ENCODE results near the gene HOXA2.

The HOXA2 gene

GRCh38 chr7:27097686-27098577, 4.6 kb downstream of the HOXA2 start:
- DNase-seq: no peak

DNA sequence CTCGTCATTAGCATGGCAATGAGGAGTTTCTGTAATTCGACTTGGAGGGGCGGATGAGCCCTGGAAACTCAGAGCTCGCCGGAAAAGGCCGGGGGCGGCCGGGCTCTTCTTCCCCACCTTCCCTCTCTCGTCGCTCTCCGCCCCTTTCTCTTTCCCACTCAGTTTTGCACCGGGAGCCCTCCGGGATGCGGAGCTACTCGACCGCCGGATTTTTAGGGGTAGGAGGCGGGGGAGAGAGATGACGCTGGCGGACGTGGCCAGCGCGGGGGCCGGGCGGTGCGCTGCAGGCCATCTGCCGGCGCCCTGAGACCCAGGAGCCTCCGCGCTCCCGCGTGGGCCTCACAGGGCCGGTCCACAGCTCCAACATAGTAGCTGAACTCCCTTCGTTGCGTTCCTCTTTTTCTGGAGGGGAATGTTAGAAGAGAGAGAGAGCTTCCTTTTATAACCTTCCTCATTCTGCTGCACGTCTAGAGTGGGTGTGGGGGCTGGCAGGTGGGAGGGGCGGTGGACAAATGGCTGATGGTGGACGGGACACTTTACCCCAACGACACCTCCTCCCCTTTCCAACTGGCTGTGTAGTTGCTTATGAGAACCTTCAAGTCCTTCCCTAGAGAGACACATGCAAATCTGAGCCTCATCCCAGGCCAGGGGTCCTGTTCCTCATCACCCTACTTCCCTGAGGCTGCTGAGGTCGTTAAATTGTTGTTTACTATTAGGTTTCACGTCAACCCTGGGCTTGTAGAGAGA, 5.5 kb downstream of the HOXA2 start:
- DNase-seq: no peak

DNA sequence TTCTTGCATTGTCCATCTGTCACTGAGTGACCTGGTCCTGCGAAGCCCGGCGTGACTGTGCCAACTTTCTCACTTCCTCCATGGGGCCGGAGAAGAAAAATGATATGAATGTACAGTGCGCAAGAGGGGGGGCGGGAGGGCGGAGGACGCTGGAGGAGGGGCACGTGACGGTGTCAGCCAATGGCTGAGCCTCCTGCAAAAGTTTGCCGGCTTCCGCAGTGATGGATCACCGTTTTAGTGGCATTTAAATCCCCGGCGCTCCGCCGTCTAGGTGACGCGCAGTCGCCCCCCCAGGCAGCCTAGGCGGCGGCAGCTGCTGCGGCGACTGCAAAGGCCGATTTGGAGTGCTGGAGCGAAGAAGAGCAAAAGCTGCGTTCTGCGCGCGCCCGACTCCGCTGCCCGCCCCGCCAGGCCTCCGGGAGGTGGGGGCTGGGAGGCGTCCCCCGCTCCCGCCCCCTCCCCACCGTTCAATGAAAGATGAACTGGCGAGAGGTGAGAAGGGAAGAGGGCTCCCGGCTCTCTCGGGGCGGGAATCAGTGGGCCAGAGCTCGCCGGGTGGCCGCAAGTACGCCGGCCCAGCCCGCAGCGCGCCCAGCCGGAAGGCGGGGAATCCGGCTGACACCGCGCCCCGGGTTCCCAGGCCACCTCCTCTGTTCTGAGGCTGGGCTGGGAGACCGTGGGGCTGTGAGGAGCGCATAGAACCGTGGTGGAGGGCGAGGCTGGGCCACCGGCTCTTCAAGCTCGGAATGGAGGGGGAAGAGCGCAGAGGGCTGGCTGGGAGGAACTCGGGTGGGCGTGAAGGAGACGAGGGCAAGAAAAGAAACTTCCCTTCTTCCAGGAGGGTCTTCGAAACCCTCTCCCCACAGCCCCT, 6.4 kb downstream of the HOXA2 start, which contains the start of gene HOXA1:
Gene HOXA1, minus strand, starts transcription at position 104 of the 871 bp plus-strand sequence. Its CDS starts 88 bp downstream, at position 16.
- DNase-seq: no peak

- no peak for DNase-seq
These were observed 7.2 kb downstream of the HOXA2 start for GRCh38 chr7:27095050-27095896.

DNA sequence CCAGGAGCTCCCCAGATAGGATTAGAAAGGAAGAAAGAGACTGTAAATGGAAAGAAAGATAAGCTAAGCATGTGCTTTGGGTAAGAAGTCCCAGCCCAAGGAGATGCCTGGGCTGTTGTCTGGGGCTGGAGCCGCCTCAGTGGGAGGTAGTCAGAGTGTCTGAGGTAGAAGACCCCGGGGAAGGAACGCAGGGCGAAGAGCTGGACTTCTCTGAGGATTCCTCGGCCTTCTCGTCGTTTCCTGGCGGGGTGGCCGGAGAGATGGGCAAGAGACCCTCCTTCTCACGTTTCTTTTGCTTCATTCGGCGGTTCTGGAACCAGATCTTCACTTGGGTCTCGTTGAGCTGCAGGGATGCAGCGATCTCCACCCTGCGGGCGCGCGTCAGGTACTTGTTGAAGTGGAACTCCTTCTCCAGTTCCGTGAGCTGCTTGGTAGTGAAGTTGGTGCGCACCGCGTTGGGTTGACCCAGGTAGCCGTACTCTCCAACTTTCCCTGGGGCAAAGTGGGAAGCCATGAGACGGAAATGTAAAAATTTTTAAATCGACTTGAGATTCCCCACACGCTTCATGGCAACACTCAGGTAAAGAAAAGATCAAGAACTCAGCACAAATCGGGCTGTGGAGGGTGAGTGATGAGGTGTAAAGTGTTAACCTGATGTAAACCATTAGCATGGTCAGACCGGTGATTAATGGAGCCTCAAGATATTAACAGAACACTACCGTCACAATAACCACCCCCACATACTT, 8.0 kb downstream of the HOXA2 start:
- DNase-seq: no peak

DNA sequence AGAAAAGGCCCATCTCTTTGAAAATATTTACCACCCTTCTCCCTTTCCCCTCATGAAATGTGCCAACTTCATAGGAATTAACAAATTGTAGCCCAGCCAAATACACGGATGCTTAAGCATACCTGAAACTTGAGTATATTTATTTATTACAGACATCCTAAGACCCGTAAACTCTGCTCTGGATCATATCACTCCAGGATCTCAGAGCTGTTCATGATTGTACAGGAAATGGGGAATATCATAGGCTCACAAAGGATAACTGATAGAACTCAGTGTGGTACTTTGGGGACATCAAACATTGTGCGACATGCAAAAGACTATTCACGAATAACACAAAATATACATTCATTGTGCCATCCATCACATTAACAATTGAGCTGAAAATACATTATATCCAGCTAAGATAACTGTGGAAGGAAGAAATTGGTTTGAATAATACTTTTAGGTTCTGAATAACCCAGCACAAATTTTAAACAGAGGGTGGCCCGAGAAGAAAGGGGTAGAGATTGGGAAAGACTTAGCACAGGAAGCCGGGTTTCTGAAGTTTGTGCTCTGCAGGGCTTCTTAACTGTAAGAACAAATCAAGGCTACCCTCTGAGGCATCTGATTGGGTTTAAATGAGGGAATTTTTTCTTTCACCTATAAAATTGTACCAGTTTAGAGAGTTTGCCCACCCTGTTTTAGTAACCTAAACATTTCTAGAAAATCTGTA, 9.1 kb downstream of the HOXA2 start:
- DNase-seq: no peak

- DNase-seq: no peak
These were observed 9.7 kb downstream of the HOXA2 start for GRCh38 chr7:27092819-27093110.

GRCh38 chr7:27091941-27092818, 10.3 kb downstream of the HOXA2 start:
- no peak for DNase-seq

- DNase-seq: no peak
These were observed 11.4 kb downstream of the HOXA2 start for GRCh38 chr7:27091105-27091504.

GRCh38 chr7:27088002-27088922, 14.2 kb downstream of the HOXA2 start:
- DNase-seq: no peak

DNA sequence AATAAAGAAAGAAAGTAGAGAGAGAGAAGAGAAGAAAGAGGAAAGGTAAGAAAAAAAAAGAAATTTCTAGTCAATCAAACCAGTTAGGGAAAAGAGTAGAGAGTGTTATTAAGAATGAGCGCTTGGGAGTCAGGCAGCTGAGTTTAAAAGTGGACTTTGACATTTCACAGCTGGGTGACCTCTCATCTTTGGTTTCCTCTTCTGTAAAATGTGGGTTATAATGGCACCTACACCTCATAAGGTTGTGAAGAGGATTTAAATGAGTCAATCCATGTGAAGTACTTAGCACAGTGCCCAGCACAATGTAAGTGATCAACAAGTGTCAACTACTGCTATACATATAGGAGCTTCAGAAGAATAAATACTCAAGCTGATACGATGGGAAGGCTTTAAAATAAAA, 18.8 kb downstream of the HOXA2 start:
- no peak for DNase-seq

GRCh38 chr7:27082171-27082570, 20.3 kb downstream of the HOXA2 start:
- DNase-seq: no peak

GRCh38 chr7:27080844-27081436, 21.5 kb downstream of the HOXA2 start:
- no peak for DNase-seq

DNA sequence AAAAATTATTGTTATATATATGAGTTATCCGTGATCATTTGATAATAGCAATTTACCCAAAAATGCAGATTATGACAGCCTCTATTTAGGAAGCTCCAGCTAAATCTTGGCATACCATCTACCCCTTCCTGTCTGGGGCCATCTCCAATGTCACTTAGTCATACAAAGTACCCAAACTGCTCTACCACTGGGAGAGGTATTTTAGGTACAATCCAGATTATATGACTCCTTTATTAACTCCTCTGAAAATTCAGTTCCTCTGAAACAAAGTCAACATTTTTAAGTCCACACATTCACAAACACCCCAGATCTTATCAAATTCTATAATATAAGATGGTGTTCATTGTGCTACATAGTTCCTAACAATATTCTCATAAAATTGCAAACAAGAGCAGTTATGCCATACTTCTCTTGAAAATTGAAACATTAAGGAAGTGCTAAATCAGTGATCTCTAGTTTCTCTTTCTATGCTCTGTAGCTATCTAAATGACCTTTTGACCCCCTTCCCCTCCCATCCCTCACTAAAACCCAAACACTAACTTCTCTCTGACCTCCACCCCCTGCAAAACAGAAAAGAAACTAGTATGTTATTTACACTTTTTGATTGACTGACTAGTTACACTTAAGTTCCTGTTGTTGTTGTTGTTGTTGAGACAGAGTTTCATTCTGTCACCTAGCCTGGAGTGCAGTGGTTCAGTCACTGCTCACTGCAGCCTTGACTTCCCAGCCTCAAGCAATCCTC, 23.1 kb downstream of the HOXA2 start:
- DNase-seq: no peak

DNA sequence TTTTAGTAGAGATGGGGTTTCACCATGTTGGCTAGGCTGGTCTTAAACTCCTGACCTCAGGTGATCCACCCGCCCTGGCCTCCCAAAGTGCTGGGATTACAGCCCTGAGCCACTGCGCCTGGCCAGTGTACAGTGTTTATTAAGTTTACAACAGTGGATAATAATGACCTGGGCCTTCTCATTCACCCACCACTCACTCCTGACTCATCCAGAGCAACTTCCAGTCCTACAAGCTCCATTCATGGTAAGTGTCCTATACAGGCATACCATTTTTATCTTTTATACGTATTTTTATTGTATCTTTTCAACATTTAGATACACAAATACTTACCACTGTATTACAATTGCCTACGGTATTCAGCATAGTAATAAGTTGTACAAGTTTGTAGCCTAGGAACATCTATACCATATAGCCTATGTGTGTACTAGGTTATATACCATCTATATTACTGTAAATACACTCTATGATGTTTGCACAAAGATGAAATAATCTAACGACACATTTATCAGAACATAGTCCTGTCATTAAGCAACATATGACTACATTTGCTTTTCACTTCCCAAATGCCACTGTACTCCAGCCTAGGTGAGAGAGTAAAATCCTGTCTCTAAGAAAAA, 23.8 kb downstream of the HOXA2 start:
- DNase-seq: no peak

DNA sequence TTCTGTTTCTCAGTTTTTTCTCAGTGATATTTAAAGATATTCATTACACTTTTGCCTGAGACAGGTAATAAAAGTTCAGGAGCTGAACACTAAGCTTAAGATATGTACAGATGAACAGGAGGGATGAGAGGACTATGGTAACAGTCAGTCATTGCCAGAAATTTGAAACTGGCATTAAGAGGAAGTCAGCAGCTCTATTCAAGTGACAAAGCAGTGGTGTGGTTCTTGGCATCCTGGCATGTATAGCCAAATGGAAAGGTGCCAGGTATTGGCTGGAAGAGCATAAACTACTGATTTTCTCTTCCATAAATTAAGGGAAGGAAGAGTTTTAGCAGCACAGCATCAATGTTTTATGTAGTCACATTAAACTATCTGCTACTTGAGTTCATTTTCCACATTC, 29.4 kb downstream of the HOXA2 start:
- DNase-seq: no peak

All from cerebellar nuclear complex (tissue), 1 donor.